KMS-11 (cell line): ENCODE results near the gene LCMT1.

ENCODE experiments used
- H2AFZ ChIP-seq: fragments of 200-600 bp; sonication (generic); 2 replicates; pipeline ENCODE4 v1.6.1; 2016; ENCODE audit warnings: antibody characterized with exemption, mixed run types, low read depth
- H3K27ac ChIP-seq: fragments of 200-600 bp; sonication (generic); 2 replicates; pipeline ENCODE4 v1.6.1; 2016; ENCODE audit warnings: mild to moderate bottlenecking, mixed run types
- H3K27me3 ChIP-seq: fragments of 200-600 bp; sonication (generic); 2 replicates; pipeline ENCODE4 v1.6.1; 2017; ENCODE audit warnings: mild to moderate bottlenecking, low read depth, mixed run types, moderate library complexity; ENCODE audit not compliant: insufficient read depth
- H3K36me3 ChIP-seq: fragments of 200-600 bp; sonication (generic); 2 replicates; pipeline ENCODE4 v1.6.1; 2017; ENCODE audit warnings: mild to moderate bottlenecking, mixed run types; ENCODE audit not compliant: insufficient read depth
- H3K4me1 ChIP-seq: fragments of 200-600 bp; sonication (generic); 2 replicates; pipeline ENCODE4 v1.6.1; 2016; ENCODE audit warnings: mild to moderate bottlenecking, low read depth, mixed run types; ENCODE audit not compliant: poor library complexity, severe bottlenecking
- H3K4me2 ChIP-seq: fragments of 200-600 bp; sonication (generic); 2 replicates; pipeline ENCODE4 v1.7.0; 2016; ENCODE audit warnings: mild to moderate bottlenecking, mixed run types
- H3K4me3 ChIP-seq: fragments of 200-600 bp; sonication (generic); IDR thresholded peaks from 2 replicates; pipeline ENCODE4 v1.6.1; 2017; ENCODE audit warnings: low read depth, low read length, mixed read lengths; ENCODE audit not compliant: insufficient read depth
- H3K79me2 ChIP-seq: fragments of 200-600 bp; sonication (generic); 2 replicates; pipeline ENCODE4 v1.6.1; 2016; ENCODE audit warnings: low read depth, mixed run types; ENCODE audit not compliant: insufficient read depth
- H3K9ac ChIP-seq: fragments of 200-600 bp; sonication (generic); 2 replicates; pipeline ENCODE4 v1.6.1; 2016; ENCODE audit warnings: mild to moderate bottlenecking, mixed run types
- H4K20me1 ChIP-seq: fragments of 200-600 bp; sonication (generic); 2 replicates; pipeline ENCODE4 v1.6.1; 2016; ENCODE audit warnings: mild to moderate bottlenecking, mixed run types; ENCODE audit not compliant: insufficient read depth
- CTCF ChIP-seq: fragments of 200-600 bp; sonication (generic); conservative IDR thresholded peaks from 2 replicates; pipeline ENCODE4 v1.6.1; 2017; ENCODE audit warnings: low read depth, mild to moderate bottlenecking, antibody characterized with exemption, low read length, moderate library complexity, mixed read lengths

Gene LCMT1

GRCh38 chr16:25217921-25218320, 106.4 kb downstream of the LCMT1 start:
- H3K4me1 ChIP-seq, result no peaks in the 10 kb centered on the region
- no peak for TF ChIP-seq CTCF

DNA sequence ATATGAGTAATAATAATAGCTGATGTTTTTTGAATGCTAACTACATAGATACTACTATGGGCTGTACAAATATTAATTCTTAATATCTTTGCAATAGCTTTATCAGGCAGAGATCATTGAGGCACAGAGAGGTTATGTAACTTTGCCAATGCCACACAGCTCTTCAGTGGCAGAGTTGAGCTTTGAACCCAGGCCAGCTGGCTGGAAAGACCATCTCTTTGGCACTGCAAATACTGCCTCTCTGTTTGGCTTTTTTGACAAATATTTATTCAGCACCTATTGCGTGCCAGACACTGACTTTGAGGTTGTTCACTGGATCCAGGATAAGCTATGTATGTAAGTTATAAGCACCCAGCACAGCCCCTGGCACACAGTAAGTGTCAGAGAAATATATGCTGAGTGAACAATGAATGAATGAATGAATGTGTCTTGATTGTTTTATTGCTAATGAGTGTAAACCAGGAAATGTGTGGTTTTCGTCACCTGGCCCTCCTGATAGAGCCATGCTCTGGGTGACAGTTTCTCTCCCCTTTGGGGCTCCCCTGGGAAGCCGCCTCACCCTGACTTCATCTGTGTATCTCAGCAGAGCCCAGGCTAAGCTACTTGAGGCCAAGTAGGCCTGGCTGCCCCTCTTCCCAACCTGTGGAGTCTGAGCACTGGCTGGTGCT, 107.7 kb downstream of the LCMT1 start:
- Histone ChIP-seq H3K9ac (no peak overlapping the region), H3K27ac (no peak overlapping the region), H2AFZ (no peak overlapping the region), H3K4me1 (no peaks in the 10 kb centered on the region), H3K36me3 (no peaks in the 10 kb centered on the region), H3K79me2 (no peaks in the 10 kb centered on the region), H3K4me2 (no peak overlapping the region), H4K20me1 (no peaks in the 10 kb centered on the region), H3K27me3 (no peaks in the 10 kb centered on the region), H3K4me3 (no peak overlapping the region)
- TF ChIP-seq CTCF, result no peak

More at GRCh38 chr16:25217921-25218320, 106.4 kb downstream of the LCMT1 start:
- no peak overlapping the region for H3K9ac ChIP-seq
- no peaks in the 10 kb centered on the region for H4K20me1 ChIP-seq
- H3K4me3 ChIP-seq, result no peak overlapping the region
- H3K36me3 ChIP-seq, result no peaks in the 10 kb centered on the region
- no peaks in the 10 kb centered on the region for H3K27me3 ChIP-seq
- H3K4me2 ChIP-seq, result no peak overlapping the region
- H3K79me2 ChIP-seq, result no peaks in the 10 kb centered on the region
- no peak overlapping the region for H3K27ac ChIP-seq
- no peak overlapping the region for H2AFZ ChIP-seq

GRCh38 chr16:25222959-25223358, 111.4 kb downstream of the LCMT1 start:
- Histone ChIP-seq H3K4me1 (peaks cover 3% of the 10 kb centered on the region), H3K4me3 (no peak overlapping the region), H3K9ac (no peak overlapping the region), H3K27me3 (no peaks in the 10 kb centered on the region), H3K79me2 (no peaks in the 10 kb centered on the region), H3K36me3 (no peaks in the 10 kb centered on the region), H3K4me2 (no peak overlapping the region), H4K20me1 (no peaks in the 10 kb centered on the region), H3K27ac (no peak overlapping the region), H2AFZ (no peak overlapping the region)
- no peak for TF ChIP-seq CTCF

DNA sequence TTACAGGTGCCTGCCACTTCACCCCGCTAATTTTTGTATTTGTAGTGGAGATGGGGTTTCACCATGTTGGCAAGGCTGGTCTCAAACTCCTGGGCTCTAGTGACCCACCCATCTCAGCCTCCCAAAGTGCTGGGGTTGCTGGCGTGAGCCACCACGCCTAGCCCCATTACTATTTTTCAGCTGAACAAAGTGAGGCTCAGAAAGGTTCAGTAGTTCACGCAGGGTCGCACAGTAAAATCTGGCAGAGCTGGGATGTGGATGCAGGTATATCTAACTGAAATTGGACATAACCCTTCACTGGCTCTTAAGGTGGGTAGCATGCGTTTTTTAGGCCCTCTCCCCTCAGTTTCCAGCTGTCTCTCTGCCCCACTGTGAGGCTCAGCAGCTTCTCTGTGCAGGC, 112.4 kb downstream of the LCMT1 start:
- no peak for TF ChIP-seq CTCF
- Histone ChIP-seq H3K27me3 (no peaks in the 10 kb centered on the region), H3K9ac (no peak overlapping the region), H3K4me2 (no peak overlapping the region), H4K20me1 (no peaks in the 10 kb centered on the region), H3K79me2 (no peaks in the 10 kb centered on the region), H3K4me3 (no peak overlapping the region), H3K4me1 (peaks cover 3% of the 10 kb centered on the region), H2AFZ (no peak overlapping the region), H3K27ac (no peak overlapping the region), H3K36me3 (no peaks in the 10 kb centered on the region)
